ENCODE data around the gene PTPRN2.

Gene PTPRN2

DNA sequence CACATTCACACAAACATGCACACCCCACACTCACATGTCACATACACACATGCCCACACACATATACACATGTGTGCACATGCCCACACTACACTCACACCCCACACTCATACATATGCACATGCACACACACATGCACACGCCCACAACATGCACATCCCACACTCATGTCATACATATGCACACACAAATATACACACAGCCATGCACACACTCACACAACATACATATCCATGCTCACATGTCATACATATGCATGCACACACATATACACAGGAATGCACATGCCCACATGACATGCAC lies 1031.0 kb downstream of the PTPRN2 start:
- no peak overlapping the region for H3K4me3 ChIP-seq (ENCODE audit: low read depth, low read length)
- TF ChIP-seq, protein P1, sequence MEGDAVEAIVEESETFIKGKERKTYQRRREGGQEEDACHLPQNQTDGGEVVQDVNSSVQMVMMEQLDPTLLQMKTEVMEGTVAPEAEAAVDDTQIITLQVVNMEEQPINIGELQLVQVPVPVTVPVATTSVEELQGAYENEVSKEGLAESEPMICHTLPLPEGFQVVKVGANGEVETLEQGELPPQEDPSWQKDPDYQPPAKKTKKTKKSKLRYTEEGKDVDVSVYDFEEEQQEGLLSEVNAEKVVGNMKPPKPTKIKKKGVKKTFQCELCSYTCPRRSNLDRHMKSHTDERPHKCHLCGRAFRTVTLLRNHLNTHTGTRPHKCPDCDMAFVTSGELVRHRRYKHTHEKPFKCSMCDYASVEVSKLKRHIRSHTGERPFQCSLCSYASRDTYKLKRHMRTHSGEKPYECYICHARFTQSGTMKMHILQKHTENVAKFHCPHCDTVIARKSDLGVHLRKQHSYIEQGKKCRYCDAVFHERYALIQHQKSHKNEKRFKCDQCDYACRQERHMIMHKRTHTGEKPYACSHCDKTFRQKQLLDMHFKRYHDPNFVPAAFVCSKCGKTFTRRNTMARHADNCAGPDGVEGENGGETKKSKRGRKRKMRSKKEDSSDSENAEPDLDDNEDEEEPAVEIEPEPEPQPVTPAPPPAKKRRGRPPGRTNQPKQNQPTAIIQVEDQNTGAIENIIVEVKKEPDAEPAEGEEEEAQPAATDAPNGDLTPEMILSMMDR (IDR thresholded peaks at IDR 0.05; ENCODE audit: low read depth, low read length), result no peak

- H3K4me3 ChIP-seq (ENCODE audit: low read depth, low read length), result no peak overlapping the region
- TF ChIP-seq, protein P1 (IDR thresholded peaks at IDR 0.05; ENCODE audit: low read depth, low read length), result no peak
Observed at GRCh38 chr7:157555944-157556641, 1031.5 kb downstream of the PTPRN2 start.

DNA sequence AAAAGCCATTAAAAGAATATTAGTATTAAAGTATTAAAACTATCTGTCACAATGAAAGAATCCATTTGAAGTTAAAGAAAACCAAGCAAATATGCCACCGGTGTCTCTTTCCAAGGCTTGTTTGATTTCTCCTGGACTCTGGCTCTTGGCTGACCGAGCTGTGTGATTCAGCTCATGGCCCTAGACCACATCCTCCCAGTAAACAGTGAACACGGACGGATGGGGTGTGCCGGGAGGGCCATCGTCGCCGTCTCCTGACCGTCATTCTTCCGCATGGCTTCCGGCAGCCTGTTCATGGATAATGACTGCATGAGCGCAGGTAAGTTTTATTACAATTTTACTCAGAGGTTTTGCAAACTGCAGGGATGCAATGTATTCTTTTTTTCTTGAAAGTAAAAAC lies 1032.3 kb downstream of the PTPRN2 start:
- no peak overlapping the region for H3K4me3 ChIP-seq (ENCODE audit: low read depth, low read length)
- TF ChIP-seq, protein P1 (IDR thresholded peaks at IDR 0.05; ENCODE audit: low read depth, low read length), result no peak

DNA sequence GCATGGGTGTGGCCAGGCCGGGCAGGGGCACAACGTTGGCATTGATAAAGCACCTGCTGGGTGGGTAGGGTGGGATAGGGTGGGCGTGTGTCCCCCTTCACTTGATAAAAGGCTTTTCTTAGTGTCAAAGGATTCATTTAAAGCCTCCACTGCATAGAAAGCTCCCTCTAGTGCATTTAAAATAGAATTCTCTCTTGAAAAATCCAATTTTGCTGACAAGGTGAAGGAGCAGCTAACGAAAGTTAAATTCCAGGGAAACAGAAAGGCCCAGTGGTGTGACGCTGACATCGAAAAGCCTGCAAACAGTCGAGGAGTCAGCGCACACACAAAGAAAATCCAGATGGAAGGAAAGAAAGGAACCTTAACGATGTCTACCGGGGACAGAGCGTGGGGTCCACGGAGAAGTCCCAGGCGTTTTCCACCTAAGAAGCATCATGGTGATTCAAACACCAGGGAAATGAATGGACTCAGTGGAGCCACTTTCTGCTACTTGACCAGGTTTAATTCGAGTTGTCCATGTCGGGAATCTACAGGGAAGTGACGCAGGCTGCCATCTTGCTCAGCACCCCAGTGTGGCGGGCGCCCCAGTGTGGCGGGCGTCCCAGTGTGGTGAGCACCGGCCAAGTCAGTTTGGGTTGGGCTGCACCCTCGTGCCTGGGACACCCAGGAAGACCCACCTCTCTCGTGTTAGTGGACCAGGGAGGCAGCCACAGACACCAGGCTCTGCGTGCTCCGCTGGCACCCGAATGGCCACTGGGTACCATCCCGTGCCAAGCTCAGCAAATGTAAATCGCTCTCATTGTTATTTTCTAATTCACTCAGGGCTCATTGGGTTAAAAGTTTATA lies 1033.0 kb downstream of the PTPRN2 start:
- TF ChIP-seq, protein P1 (IDR thresholded peaks at IDR 0.05; ENCODE audit: low read depth, low read length), result no peak
- no peak overlapping the region for H3K4me3 ChIP-seq (ENCODE audit: low read depth, low read length)

- TF ChIP-seq, protein P1 (IDR thresholded peaks at IDR 0.05; ENCODE audit: low read depth, low read length), result no peak
- H3K4me3 ChIP-seq (ENCODE audit: low read depth, low read length), result no peak overlapping the region
Observed at GRCh38 chr7:157553256-157553655, 1034.4 kb downstream of the PTPRN2 start.

GRCh38 chr7:157552295-157552993 lies 1035.2 kb downstream of the PTPRN2 start:
- TF ChIP-seq, protein P1 (IDR thresholded peaks at IDR 0.05; ENCODE audit: low read depth, low read length), result no peak
- no peak overlapping the region for H3K4me3 ChIP-seq (ENCODE audit: low read depth, low read length)

Data from WI38 (cell line).